Thyroid gland (tissue), 4 donors: Measurements from ENCODE around the gene ARL2BP.

Source experiments
- CTCF ChIP-seq, 6 experiments: fragments of 200-600 bp in 3 of 6; fragments of 450-650 bp in 3 of 6; sonication (generic) in 3 of 6; IDR thresholded peaks; one replicate each; pipeline ENCODE4 v1.5.1; 2016 to 2019; ENCODE audit warnings: antibody characterized with exemption in 6 of 6, mild to moderate bottlenecking in 2 of 6, inconsistent platforms in 1 of 6, moderate library complexity in 1 of 6
- POLR2A ChIP-seq, 2 donors: fragments of 450-650 bp; IDR thresholded peaks; one replicate each; pipeline ENCODE4 v1.6.1; 2017; ENCODE audit warnings: antibody characterized with exemption in 2 of 2, mild to moderate bottlenecking in 2 of 2, moderate library complexity in 1 of 2

GRCh38 chr16:57264381-57264780 is 19.3 kb downstream of the ARL2BP start:
- TF ChIP-seq CTCF (IDR thresholded peaks at IDR 0.05) (no peak), POLR2A (IDR thresholded peaks at IDR 0.05) (no peak)
